ES-I3 (cell line): ENCODE data around the gene LRP1B.
"Not testable (repeated sequence)": the region's sequence is repeated elsewhere in the genome, so short reads cannot be mapped to it uniquely, and the experiment has no call there.

Experiments
- H3K36me3 ChIP-seq: 2 replicates; pipeline ENCODE4 v1.6.1; 2013; ENCODE audit warnings: mild to moderate bottlenecking, low read length, control low read depth, moderate library complexity; ENCODE audit not compliant: insufficient read depth
- H3K4me1 ChIP-seq: 2 replicates; pipeline ENCODE4 v1.6.1; 2013; ENCODE audit warnings: mild to moderate bottlenecking, control low read depth, low read length; ENCODE audit not compliant: insufficient read depth
- H3K9ac ChIP-seq: 2 replicates; pipeline ENCODE4 v1.6.1; 2013; ENCODE audit warnings: low read depth, mild to moderate bottlenecking, low read length, moderate library complexity
- H3K9me3 ChIP-seq: 2 replicates; pipeline ENCODE4 v1.6.1; 2013; ENCODE audit warnings: mild to moderate bottlenecking, low read length, moderate library complexity; ENCODE audit not compliant: control insufficient read depth, insufficient read depth

The LRP1B gene

DNA sequence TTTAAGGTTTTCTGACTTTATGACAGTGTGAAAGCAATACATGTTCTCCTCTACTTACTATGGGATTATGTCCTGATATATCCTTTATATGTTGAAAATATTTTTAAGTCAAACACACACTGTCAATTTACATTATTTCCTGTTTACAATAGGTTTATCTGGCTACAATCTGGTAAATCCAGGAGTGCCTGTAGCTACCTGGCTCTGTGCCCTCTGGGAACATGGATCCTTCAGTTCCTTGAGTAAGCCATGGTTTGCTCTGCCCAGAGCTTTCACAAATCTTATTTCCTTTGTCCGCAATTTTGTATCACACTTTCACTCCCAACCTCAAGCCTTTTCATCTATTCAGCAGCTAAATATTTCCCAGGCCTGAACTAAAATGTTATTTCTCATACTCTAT, 1768.5 kb downstream of the LRP1B start:
- H3K9me3 ChIP-seq, result no peaks in the 10 kb centered on the region
- no peaks in the 10 kb centered on the region for H3K4me1 ChIP-seq
- H3K36me3 ChIP-seq, result no peaks in the 10 kb centered on the region
- H3K9ac ChIP-seq, result no peak overlapping the region

DNA sequence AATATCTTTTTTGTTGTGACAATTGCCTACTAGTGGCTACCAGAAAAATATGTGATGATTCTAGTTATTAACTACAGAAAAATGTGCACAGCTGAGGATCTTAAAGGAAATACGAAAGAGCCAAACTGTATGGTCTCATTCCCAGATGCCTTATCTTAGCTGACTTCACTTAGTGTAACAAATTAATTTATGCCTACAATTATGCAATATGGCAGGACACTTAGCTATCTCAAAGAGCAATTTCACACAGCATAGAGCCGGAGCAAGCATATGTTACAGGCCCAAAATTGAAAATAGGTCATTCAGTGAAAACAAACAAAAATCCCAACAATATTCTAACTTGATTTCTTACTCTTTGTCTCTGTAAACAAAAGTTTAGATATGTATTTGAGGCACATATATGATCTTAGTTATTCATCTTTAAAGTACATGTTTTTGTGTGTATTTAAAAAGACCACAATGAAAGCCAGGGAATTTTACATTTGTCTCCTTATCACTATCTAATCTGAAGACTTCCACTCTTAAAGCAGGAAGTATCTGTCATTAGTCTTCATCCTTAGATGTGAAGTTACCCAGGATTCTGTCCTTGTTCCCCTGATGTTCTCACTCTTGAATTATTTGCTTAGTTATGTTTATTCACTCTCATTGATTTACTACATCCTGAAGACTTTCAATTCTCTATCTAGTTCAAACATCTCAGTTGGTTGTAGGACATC, 1771.6 kb downstream of the LRP1B start:
- H3K4me1 ChIP-seq, result peaks cover 4% of the 10 kb centered on the region; the same call in 1 of the 2 replicates
- H3K36me3 ChIP-seq, result no peaks in the 10 kb centered on the region
- no peak overlapping the region for H3K9ac ChIP-seq
- no peaks in the 10 kb centered on the region for H3K9me3 ChIP-seq

DNA sequence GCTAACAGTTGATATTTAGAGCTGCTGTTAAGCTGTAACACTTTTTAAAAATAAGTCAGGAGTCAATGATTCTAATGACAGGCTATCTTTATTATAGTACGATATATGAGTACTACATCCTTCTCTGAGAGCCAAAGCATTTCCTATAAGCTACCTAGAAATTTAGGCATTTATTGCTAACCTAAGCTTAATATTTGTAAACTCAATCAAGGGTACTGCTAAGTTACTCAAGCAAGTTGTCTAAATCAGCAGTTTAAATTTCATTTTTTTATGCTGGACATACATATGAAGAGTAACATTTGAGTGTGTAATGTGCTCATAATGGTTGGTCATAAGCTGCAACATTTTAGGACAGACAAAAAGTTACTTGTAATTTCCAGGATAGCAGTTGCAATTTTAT, 1774.1 kb downstream of the LRP1B start:
- no peaks in the 10 kb centered on the region for H3K36me3 ChIP-seq
- H3K4me1 ChIP-seq, result peaks cover 4% of the 10 kb centered on the region; the same call in 1 of the 2 replicates
- H3K9ac ChIP-seq, result no peak overlapping the region
- no peaks in the 10 kb centered on the region for H3K9me3 ChIP-seq

DNA sequence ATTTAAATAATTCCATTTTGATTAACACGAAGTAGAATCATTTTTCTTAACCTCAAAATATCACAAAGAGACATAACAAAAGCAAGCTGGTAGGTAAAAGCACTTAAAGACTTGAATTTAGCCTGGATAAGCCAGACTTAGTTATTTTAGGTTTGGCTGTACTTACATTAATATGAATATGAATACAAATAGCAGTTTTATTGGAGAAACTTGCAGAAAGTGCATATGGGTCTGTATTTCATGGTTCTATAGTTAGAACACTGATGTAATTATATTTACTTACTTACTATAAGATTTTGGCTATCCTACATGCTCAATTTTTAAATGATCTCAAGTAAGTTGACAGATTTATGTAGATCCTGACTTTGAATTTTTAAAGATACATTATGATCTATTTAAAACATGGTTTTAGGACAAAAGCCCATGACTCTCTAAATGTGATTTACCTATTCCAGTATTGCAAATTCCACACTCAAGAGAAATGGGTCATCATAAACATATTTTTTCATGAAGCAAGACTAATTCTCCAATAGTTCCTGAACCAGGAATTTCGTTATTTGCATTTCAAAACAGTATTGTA, 1775.2 kb downstream of the LRP1B start:
- Histone ChIP-seq H3K9ac (no peak overlapping the region), H3K9me3 (no peaks in the 10 kb centered on the region), H3K36me3 (no peaks in the 10 kb centered on the region), H3K4me1 (peaks cover 4% of the 10 kb centered on the region; the same call in 1 of the 2 replicates)

DNA sequence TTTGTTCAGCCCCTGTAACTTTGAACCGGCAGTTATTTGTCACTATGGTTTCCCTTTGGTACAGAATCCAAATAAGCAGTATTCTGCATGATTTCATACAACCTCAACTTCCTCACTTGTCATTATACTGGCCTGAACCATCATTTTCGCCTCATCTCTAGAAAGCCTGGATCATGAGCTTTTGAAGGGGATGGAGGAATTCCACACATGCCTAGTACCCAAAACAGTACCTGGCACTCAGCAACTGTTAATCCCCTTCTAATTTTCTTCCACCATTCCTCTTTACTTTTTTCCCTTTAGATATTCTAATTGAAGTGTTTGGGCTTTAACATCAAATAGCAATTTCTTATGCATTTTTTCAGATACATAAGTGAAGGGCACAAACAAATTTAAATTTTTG, 1776.3 kb downstream of the LRP1B start:
- Histone ChIP-seq H3K9ac (no peak overlapping the region), H3K4me1 (peaks cover 4% of the 10 kb centered on the region; the same call in 1 of the 2 replicates), H3K9me3 (no peaks in the 10 kb centered on the region)

DNA sequence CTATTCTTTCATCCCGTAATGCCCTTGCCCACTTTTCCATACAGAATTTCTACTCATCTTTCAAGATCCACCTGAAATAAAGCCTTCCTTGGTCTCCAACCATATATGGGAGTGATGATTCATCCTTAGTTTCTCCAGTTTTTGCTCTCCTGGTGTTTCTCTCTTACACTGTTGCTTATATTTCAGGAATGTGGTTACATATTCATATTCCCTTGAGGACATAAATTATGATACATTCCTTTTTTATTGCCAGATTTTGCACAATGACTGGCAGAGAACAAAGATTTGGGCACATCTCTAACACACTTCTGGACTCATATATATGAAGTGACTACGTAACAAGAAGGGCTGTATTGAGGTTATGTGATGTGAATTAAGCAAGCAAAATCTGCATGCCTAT, 1777.3 kb downstream of the LRP1B start:
- Histone ChIP-seq H3K4me1 (peaks cover 4% of the 10 kb centered on the region; the same call in 1 of the 2 replicates), H3K9ac (no peak overlapping the region), H3K9me3 (no peaks in the 10 kb centered on the region), H3K36me3 (no peaks in the 10 kb centered on the region)

More for the DNA sequence above, 1776.3 kb downstream of the LRP1B start:
- no peaks in the 10 kb centered on the region for H3K36me3 ChIP-seq

DNA sequence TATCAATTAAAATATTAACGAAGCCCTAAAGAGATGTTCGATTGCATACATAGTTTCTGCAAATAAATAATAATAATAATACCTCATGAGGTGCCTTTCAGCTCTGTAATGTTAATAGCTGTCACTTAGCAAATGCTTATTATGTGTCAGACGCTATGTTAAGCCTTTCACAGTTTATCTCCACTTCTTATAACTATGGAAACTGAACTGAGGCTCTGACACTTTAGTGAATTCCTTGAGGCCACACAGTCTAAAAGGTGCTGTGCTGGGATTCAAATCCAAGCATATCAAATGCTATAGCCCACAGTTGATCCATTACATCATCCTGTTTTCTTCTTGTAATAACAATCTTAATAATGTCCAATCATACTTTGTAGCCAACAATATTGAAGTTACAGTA, 1779.1 kb downstream of the LRP1B start:
- Histone ChIP-seq H3K9ac (no peak overlapping the region), H3K4me1 (peaks cover 4% of the 10 kb centered on the region; the same call in 1 of the 2 replicates), H3K36me3 (no peaks in the 10 kb centered on the region), H3K9me3 (no peaks in the 10 kb centered on the region)

DNA sequence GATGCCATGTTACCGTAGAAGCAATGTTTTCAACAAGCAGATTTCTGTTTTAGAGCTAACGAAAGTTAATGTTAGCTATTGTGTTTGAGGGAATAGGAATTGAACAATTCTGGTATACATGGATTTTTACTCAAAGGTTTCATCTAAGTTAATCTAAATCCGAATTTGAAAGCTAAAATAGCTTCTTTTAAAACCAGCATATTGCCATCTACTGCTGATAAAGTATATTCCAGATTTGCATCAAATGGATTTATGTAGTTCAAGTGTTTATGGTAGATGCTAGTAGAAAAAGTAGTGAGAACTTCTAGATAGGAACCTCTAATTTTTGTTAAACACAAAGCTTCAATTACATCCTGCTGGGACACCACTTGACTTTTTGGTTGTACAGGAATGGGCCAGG, 1781.1 kb downstream of the LRP1B start:
- H3K9me3 ChIP-seq, result no peaks in the 10 kb centered on the region
- H3K4me1 ChIP-seq, result no peaks in the 10 kb centered on the region; the same call in 1 of the 2 replicates
- H3K9ac ChIP-seq, result no peak overlapping the region
- H3K36me3 ChIP-seq, result no peaks in the 10 kb centered on the region

DNA sequence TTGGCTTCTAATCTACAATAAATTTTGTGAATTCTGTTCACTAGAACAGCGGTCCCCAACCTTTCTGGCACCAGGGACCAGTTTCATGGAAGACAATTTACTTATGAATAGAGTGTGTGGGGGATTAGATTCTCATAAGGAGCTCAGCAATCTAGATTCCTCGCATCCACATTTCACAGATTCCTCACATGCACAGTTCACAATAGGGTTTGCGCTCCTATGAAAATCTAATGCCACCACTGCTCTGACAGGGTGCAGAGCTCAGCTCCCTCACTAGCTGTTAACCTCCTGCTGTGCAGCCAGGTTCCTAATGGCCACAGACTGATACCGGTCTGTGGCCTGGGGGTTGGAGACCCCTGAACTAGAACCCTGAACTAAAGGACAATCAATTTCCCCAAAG, 1782.0 kb downstream of the LRP1B start:
- Histone ChIP-seq H3K9ac (no peak overlapping the region), H3K4me1 (no peaks in the 10 kb centered on the region; the same call in 1 of the 2 replicates), H3K9me3 (no peaks in the 10 kb centered on the region), H3K36me3 (no peaks in the 10 kb centered on the region)

DNA sequence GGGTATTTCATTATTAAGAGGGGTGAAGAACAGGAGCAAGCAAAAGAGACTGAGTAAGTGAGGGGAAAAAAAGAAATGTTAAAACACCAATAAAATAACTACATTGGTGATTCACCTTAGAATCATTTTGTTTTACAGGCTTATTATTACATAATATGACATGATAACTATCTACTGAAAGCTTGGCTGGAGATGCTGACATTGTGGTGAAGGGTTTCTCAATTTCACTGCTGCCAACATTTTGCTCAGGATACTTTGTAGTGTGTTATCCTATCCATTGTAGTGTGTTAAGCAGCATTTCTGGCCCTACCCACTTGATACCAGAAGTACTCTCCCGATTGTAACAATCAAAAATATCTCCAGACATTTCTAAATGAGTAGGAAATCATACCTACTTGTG, 1786.0 kb downstream of the LRP1B start:
- Histone ChIP-seq H3K9ac (no peak overlapping the region), H3K9me3 (no peaks in the 10 kb centered on the region), H3K4me1 (no peaks in the 10 kb centered on the region; the same call in 1 of the 2 replicates), H3K36me3 (no peaks in the 10 kb centered on the region)

DNA sequence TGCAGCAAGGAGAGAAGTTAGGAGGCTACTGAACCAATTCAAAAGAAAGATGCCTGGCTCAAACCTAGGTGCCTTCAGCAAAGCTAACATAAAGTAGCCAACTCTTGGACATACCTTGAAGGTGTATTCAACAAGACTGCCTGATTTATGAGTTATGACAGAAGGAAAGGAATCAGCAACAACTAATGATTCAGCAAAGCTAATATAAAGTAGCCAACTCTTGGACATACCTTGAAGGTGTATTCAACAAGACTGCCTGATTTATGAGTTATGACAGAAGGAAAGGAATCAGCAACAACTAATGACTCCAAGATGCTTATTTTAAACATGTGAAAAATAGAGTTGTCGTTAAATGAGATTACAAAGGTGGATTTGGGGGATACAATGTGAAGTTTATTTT, 1786.5 kb downstream of the LRP1B start:
- H3K9me3 ChIP-seq, H3K4me1 ChIP-seq, H3K9ac ChIP-seq, H3K36me3 ChIP-seq: not testable (repeated sequence)

DNA sequence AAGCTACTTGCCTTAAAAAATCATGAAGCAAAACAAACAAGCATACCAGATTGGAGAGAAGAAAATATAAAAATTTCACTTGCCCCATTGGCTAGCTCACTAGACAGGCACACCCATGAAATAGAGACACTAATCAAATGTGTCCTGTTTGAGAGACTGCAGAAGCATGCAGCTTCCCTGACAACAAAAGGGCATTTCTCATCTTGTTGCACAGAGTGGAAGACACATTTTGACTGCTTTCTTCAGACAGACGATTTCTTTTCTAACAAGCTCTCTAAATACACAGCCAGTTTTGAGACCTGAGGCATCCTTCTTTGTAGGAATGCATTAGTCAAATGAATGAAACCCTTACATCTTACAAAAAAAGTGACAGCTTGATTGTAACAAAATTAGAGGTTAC, 1792.0 kb downstream of the LRP1B start:
- Histone ChIP-seq H3K9ac (no peak overlapping the region), H3K36me3 (no peaks in the 10 kb centered on the region), H3K9me3 (no peaks in the 10 kb centered on the region), H3K4me1 (no peaks in the 10 kb centered on the region)

DNA sequence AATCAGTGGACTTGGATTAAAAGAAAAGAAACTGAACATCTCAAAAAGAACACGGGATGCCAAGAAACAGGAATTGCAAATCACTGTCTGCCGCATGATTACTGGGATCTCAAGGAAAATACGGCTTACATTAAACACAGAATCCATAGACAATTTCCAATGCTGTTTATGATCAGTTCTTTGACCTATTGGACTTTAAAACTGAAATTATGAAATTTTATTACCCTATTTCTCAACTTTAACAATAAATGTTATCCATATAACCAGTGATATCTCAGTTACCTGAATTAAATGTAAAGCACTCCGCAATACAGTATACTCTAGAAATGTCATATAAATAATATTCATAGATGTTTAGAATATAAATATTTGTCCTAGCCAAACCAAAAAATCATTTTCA, 1793.8 kb downstream of the LRP1B start:
- Histone ChIP-seq H3K9me3 (no peaks in the 10 kb centered on the region), H3K36me3 (no peaks in the 10 kb centered on the region), H3K9ac (no peak overlapping the region), H3K4me1 (no peaks in the 10 kb centered on the region)

DNA sequence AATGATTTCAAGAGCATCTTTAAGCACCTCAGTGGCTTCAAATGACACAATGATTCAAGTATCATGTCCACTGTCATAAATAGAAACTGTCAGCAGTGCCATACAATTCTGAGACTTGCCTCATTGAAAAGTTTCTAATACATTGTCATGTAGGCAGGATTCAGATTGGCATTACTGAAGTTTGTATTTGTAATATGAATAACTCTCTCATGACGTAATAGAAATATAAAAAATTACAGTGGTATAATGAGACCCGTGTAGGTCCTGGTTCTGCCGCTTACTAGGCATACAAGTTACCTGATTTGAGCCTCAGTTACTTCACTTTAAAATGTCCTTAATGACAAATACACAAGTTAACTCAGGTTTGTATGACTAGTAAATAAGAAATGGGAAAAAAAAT, 1814.5 kb downstream of the LRP1B start:
- no peaks in the 10 kb centered on the region for H3K36me3 ChIP-seq
- H3K9me3 ChIP-seq, result no peaks in the 10 kb centered on the region
- H3K9ac ChIP-seq, result no peak overlapping the region
- H3K4me1 ChIP-seq, result no peaks in the 10 kb centered on the region

DNA sequence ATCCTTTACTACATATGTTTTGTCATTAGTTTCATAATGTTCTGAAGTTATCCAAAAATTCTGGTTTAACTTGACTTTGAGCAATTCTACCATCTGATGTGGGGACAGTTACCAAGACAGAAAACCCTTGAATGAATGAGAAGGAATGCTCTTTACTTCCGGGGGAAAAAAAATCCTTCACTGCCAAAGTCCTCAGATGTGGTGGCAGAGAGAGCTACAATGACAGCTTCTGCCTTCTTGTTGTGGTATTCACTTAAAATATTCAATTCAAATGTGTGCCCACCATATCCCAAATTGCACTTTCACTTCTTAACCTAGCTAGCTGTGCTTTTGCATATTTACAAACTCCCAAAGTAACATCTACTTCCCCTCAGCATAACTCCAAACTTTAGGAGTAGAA, 1818.9 kb downstream of the LRP1B start:
- no peaks in the 10 kb centered on the region for H3K36me3 ChIP-seq
- H3K9ac ChIP-seq, result no peak overlapping the region
- no peaks in the 10 kb centered on the region for H3K4me1 ChIP-seq
- no peaks in the 10 kb centered on the region for H3K9me3 ChIP-seq
